Duodenal mucosa (tissue), 2 donors: ENCODE measurements around the gene MYBL2.

Experiments
- H3K27ac ChIP-seq: one replicate; pipeline ENCODE4 v1.7.0; 2013; ENCODE audit warnings: low read depth, low read length
- H3K27me3 ChIP-seq, 2 donors: one replicate each; pipeline ENCODE4 v1.7.0; 2013; ENCODE audit warnings: low read length in 2 of 2, control low read depth in 1 of 2; ENCODE audit not compliant: insufficient read depth in 2 of 2, control insufficient read depth in 1 of 2
- H3K36me3 ChIP-seq, 2 donors: one replicate each; pipeline ENCODE4 v1.7.0; 2013; ENCODE audit warnings: low read length in 2 of 2, control low read depth in 1 of 2; ENCODE audit not compliant: insufficient read depth in 2 of 2, control insufficient read depth in 1 of 2
- H3K4me1 ChIP-seq, 2 donors: one replicate each; pipeline ENCODE4 v1.7.0; 2013; ENCODE audit warnings: low read length in 2 of 2, control low read depth in 1 of 2; ENCODE audit not compliant: insufficient read depth in 2 of 2, control insufficient read depth in 1 of 2
- H3K4me3 ChIP-seq, 2 donors: one replicate each; pipeline ENCODE4 v1.7.0; 2013; ENCODE audit warnings: low read length in 2 of 2, low read depth in 1 of 2
- H3K9ac ChIP-seq, 2 donors: one replicate each; pipeline ENCODE4 v1.7.0; 2013; ENCODE audit warnings: low read length in 2 of 2, low read depth in 1 of 2
- H3K9me3 ChIP-seq, 2 donors: one replicate each; pipeline ENCODE4 v1.7.0; 2013; ENCODE audit warnings: low read length in 2 of 2, control low read depth in 1 of 2; ENCODE audit not compliant: control insufficient read depth in 1 of 2

Gene MYBL2

GRCh38 chr20:43681991-43682410, 15.1 kb downstream of the MYBL2 start:
- Histone ChIP-seq H3K27ac (peak overlapping the region; percentile 47), H3K9ac (no peak overlapping the region), H3K27me3 (no peaks in the 10 kb centered on the region), H3K4me3 (no peak overlapping the region), H3K9me3 (no peaks in the 10 kb centered on the region), H3K4me1 (no peaks in the 10 kb centered on the region), H3K36me3 (no peaks in the 10 kb centered on the region)

GRCh38 chr20:43682446-43682845, 15.5 kb downstream of the MYBL2 start:
- Histone ChIP-seq H3K36me3 (no peaks in the 10 kb centered on the region), H3K9me3 (no peaks in the 10 kb centered on the region), H3K27ac (peak overlapping the region; percentile 11), H3K9ac (no peak overlapping the region), H3K27me3 (no peaks in the 10 kb centered on the region), H3K4me1 (no peaks in the 10 kb centered on the region), H3K4me3 (no peak overlapping the region)

GRCh38 chr20:43686820-43687219, 19.9 kb downstream of the MYBL2 start:
- H3K9me3 ChIP-seq = no peaks in the 10 kb centered on the region
- no peaks in the 10 kb centered on the region for H3K4me1 ChIP-seq

GRCh38 chr20:43689165-43689564, 22.3 kb downstream of the MYBL2 start:
- Histone ChIP-seq H3K9ac (no peak overlapping the region), H3K27ac (no peak overlapping the region), H3K4me3 (no peak overlapping the region), H3K36me3 (no peaks in the 10 kb centered on the region), H3K27me3 (no peaks in the 10 kb centered on the region), H3K4me1 (no peaks in the 10 kb centered on the region), H3K9me3 (no peaks in the 10 kb centered on the region)

More at GRCh38 chr20:43686820-43687219, 19.9 kb downstream of the MYBL2 start:
- Histone ChIP-seq H3K27ac (no peak overlapping the region), H3K4me3 (no peak overlapping the region), H3K27me3 (no peaks in the 10 kb centered on the region), H3K9ac (no peak overlapping the region), H3K36me3 (no peaks in the 10 kb centered on the region)

GRCh38 chr20:43690943-43691598, 24.2 kb downstream of the MYBL2 start:
- Histone ChIP-seq H3K27me3 (no peaks in the 10 kb centered on the region), H3K4me1 (no peaks in the 10 kb centered on the region), H3K4me3 (no peak overlapping the region), H3K9ac (no peak overlapping the region), H3K27ac (no peak overlapping the region), H3K9me3 (no peaks in the 10 kb centered on the region), H3K36me3 (no peaks in the 10 kb centered on the region)

GRCh38 chr20:43691928-43692524, 25.1 kb downstream of the MYBL2 start:
- Histone ChIP-seq H3K9me3 (no peaks in the 10 kb centered on the region), H3K27ac (no peak overlapping the region), H3K36me3 (no peaks in the 10 kb centered on the region), H3K4me1 (no peaks in the 10 kb centered on the region), H3K9ac (no peak overlapping the region), H3K27me3 (no peaks in the 10 kb centered on the region), H3K4me3 (no peak overlapping the region)

GRCh38 chr20:43694763-43695162, 27.8 kb downstream of the MYBL2 start:
- no peaks in the 10 kb centered on the region for H3K27me3 ChIP-seq
- no peaks in the 10 kb centered on the region for H3K9me3 ChIP-seq
- no peak overlapping the region for H3K4me3 ChIP-seq
- H3K36me3 ChIP-seq = no peaks in the 10 kb centered on the region
- no peak overlapping the region for H3K27ac ChIP-seq
- H3K4me1 ChIP-seq = no peaks in the 10 kb centered on the region
- H3K9ac ChIP-seq = no peak overlapping the region

GRCh38 chr20:43695571-43695970, 28.7 kb downstream of the MYBL2 start:
- Histone ChIP-seq H3K36me3 (peaks cover 0 to 8% of the 10 kb centered on the region in 2 donors), H3K9me3 (no peaks in the 10 kb centered on the region), H3K4me3 (no peak overlapping the region), H3K27ac (no peak overlapping the region), H3K4me1 (no peaks in the 10 kb centered on the region), H3K9ac (no peak overlapping the region), H3K27me3 (no peaks in the 10 kb centered on the region)

- H3K9me3 ChIP-seq = no peaks in the 10 kb centered on the region
- H3K4me3 ChIP-seq = no peak overlapping the region
- no peak overlapping the region for H3K27ac ChIP-seq
- peaks cover 0 to 16% of the 10 kb centered on the region in 2 donors for H3K36me3 ChIP-seq
- no peaks in the 10 kb centered on the region for H3K4me1 ChIP-seq
- H3K27me3 ChIP-seq = no peaks in the 10 kb centered on the region
- no peak overlapping the region for H3K9ac ChIP-seq
Measured at GRCh38 chr20:43699941-43700565, 33.1 kb downstream of the MYBL2 start.

- H3K9me3 ChIP-seq = no peaks in the 10 kb centered on the region
- H3K27me3 ChIP-seq = no peaks in the 10 kb centered on the region
- no peak overlapping the region for H3K9ac ChIP-seq
- peaks cover 0 to 16% of the 10 kb centered on the region in 2 donors for H3K36me3 ChIP-seq
- no peak overlapping the region for H3K4me3 ChIP-seq
- no peak overlapping the region for H3K27ac ChIP-seq
- H3K4me1 ChIP-seq = no peaks in the 10 kb centered on the region
Measured at GRCh38 chr20:43700627-43701026, 33.7 kb downstream of the MYBL2 start.
